ENCODE results near the gene TBL1XR1. TPM values are rescaled to one million over a fixed set of nuclear protein-coding genes. Genes with fewer than 3 reads are reported as not detected.

TBL1XR1 gene
- total RNA-seq, 1 donor from 2014 or later = 156 TPM

DNA sequence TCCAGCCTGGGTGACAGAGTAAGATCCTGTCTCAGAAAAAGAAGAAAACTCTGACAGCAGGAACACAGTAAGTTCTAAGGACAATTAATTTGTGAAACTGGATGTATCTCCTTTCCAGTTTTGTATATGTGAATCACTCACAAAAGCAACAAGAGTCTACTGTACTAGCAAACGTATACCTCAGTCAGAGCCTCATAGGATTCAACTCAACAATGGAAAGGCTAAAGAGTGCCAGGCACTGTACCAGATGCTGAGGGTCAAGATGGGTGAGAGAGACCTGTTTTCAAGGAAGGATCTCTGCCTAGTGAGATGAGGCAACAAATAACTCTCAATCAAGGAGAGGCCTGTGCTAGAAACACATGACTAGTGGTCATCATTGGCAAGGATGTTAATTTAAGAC, 14.9 kb downstream of the TBL1XR1 start:
- Histone ChIP-seq H3K27ac (no peak overlapping the region), H3K4me1 (peaks cover 20% of the 10 kb centered on the region), H3K9me3 (no peaks in the 10 kb centered on the region), H3K36me3 (no peaks in the 10 kb centered on the region), H3K27me3 (no peaks in the 10 kb centered on the region), H3K4me3 (no peak overlapping the region)
- intact Hi-C loops (cut with DNase I) = no loop called here
- DNase-seq (no peak), ATAC-seq (no peak)
- no peak for TF ChIP-seq CTCF (IDR thresholded peaks at IDR 0.05)

DNA sequence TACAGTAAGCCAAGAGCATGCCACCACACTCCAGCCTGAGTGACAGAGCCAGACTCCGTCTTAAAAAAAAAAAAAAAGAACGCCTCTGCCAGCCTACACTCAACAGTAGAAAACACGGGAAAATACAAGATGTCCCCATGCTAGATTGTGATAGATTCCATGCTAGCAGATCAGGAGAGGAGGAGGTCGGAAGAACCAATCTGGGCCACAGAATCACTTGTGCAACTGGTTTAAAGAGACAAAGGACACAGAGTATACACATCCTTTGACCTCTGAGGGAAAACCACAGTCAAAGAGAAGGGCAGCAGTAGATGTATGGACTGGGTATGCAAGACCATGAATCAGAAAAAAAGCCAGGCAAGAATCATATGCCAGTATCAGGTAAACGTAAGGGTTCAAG, 15.9 kb downstream of the TBL1XR1 start:
- H3K4me1 ChIP-seq = peaks cover 20% of the 10 kb centered on the region
- intact Hi-C loops (cut with DNase I) = no loop called here
- H3K9me3 ChIP-seq = no peaks in the 10 kb centered on the region
- no peaks in the 10 kb centered on the region for H3K27me3 ChIP-seq
- no peak for TF ChIP-seq CTCF (IDR thresholded peaks at IDR 0.05)
- ATAC-seq = no peak
- no peak overlapping the region for H3K4me3 ChIP-seq
- DNase-seq = no peak
- no peak overlapping the region for H3K27ac ChIP-seq
- H3K36me3 ChIP-seq = no peaks in the 10 kb centered on the region

DNA sequence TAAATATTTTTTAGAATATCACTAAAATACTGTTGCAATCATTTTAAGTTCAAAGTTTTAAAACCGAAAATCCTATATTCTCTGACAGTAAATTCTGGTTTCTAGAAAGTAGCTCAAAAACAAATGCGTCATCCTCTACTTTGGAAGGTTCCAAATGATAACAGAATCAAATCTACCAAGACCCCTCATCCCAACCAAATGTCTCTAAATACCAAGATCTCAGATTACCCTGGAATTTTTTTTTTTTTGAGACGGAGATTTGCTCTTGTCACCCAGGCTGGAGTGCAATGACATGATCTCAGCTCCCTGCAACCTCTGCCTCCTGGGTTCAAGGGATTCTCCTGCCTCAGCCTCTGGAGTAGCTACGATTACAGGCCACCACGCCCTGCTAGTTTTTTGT, 16.8 kb downstream of the TBL1XR1 start:
- no peak for DNase-seq
- ATAC-seq = no peak
- TF ChIP-seq CTCF (IDR thresholded peaks at IDR 0.05) = no peak
- intact Hi-C loops (cut with DNase I) = no loop called here
- Histone ChIP-seq H3K27me3 (no peaks in the 10 kb centered on the region), H3K27ac (no peak overlapping the region), H3K4me3 (no peak overlapping the region), H3K36me3 (no peaks in the 10 kb centered on the region), H3K9me3 (no peaks in the 10 kb centered on the region), H3K4me1 (peaks cover 14% of the 10 kb centered on the region)

- H3K27ac ChIP-seq = no peak overlapping the region
- no peak for ATAC-seq
- H3K9me3 ChIP-seq = no peaks in the 10 kb centered on the region
- no peak for TF ChIP-seq CTCF (IDR thresholded peaks at IDR 0.05)
- H3K36me3 ChIP-seq = no peaks in the 10 kb centered on the region
- intact Hi-C loops (cut with DNase I) = no loop called here
- no peak overlapping the region for H3K4me3 ChIP-seq
- no peaks in the 10 kb centered on the region for H3K27me3 ChIP-seq
- no peak for DNase-seq
- H3K4me1 ChIP-seq = peaks cover 11% of the 10 kb centered on the region
Observed at GRCh38 chr3:177179281-177180067, 17.8 kb downstream of the TBL1XR1 start.

GRCh38 chr3:177177749-177178221, 19.5 kb downstream of the TBL1XR1 start:
- DNase-seq (no peak), ATAC-seq (peak; percentile 52)
- no peak for TF ChIP-seq CTCF (IDR thresholded peaks at IDR 0.05)
- no peaks in the 10 kb centered on the region for H3K27me3 ChIP-seq
- peaks cover 14% of the 10 kb centered on the region for H3K4me1 ChIP-seq
- H3K27ac ChIP-seq = no peak overlapping the region
- no peaks in the 10 kb centered on the region for H3K9me3 ChIP-seq
- H3K4me3 ChIP-seq = no peak overlapping the region
- intact Hi-C loops (cut with DNase I) = no loop called here
- H3K36me3 ChIP-seq = no peaks in the 10 kb centered on the region
